HepG2 (cell line): Measurements from ENCODE around the gene NFX1. TPM values are rescaled to one million over a fixed set of nuclear protein-coding genes. Genes with fewer than 3 reads are reported as not detected.

ENCODE experiments used
- ETS1 ChIP-seq: sonication (generic); formaldehyde crosslinking; IDR thresholded peaks from 2 replicates; pipeline ENCODE4 v1.4.0; 2020; ENCODE audit warnings: missing genetic modification reagents
- RARA ChIP-seq: IDR thresholded peaks from 2 replicates; pipeline ENCODE4 v1.6.1; 2016; ENCODE audit warnings: missing genetic modification reagents, missing compliant biosample characterization
- RFX5 ChIP-seq: IDR thresholded peaks from 2 replicates; pipeline ENCODE4 v1.6.1; 2011; ENCODE audit warnings: low read depth, low read length, improper control_type of control experiment
- SALL2 ChIP-seq: sonication (generic); formaldehyde crosslinking; IDR thresholded peaks from 2 replicates; pipeline ENCODE4 v1.8.1; 2023; ENCODE audit warnings: mild to moderate bottlenecking, missing genetic modification reagents, inconsistent platforms
- SOX5 ChIP-seq: IDR thresholded peaks from 2 replicates; pipeline ENCODE4 v1.6.1; 2016; ENCODE audit warnings: borderline replicate concordance
- THAP11 ChIP-seq: IDR thresholded peaks from 2 replicates; pipeline ENCODE4 v1.6.1; 2016; ENCODE audit warnings: missing biosample characterization, missing genetic modification reagents
- U2AF2 ChIP-seq: fragments of 200-400 bp; formaldehyde crosslinking; IDR thresholded peaks from 2 replicates; pipeline ENCODE4 v1.6.1; 2017; ENCODE audit warnings: low read depth, mild to moderate bottlenecking, low read length
- ZC3H4 ChIP-seq: sonication (generic); formaldehyde crosslinking; IDR thresholded peaks from 2 replicates; pipeline ENCODE4 v1.4.0; 2020; ENCODE audit warnings: missing genetic modification reagents, borderline replicate concordance
- ZMYM3 ChIP-seq: sonication (generic); formaldehyde crosslinking; IDR thresholded peaks from 2 replicates; pipeline ENCODE4 v1.5.1; 2020; ENCODE audit warnings: mild to moderate bottlenecking, missing genetic modification reagents
- ZNF180 ChIP-seq: sonication (generic); formaldehyde crosslinking; IDR thresholded peaks from 2 replicates; pipeline ENCODE4 v1.4.0; 2020; ENCODE audit warnings: low read depth, missing genetic modification reagents, borderline replicate concordance
- ZNF224 ChIP-seq: sonication (generic); formaldehyde crosslinking; IDR thresholded peaks from 2 replicates; pipeline ENCODE4 v1.5.0; 2020; ENCODE audit warnings: mild to moderate bottlenecking, missing genetic modification reagents
- ZNF264 ChIP-seq: sonication (generic); formaldehyde crosslinking; IDR thresholded peaks from 2 replicates; pipeline ENCODE4 v1.4.0; 2020; ENCODE audit warnings: missing genetic modification reagents
- ZNF282 ChIP-seq: fragments of 450-650 bp; IDR thresholded peaks from 2 replicates; pipeline ENCODE4 v1.6.1; 2018; ENCODE audit not compliant: partially characterized antibody
- ZNF407 ChIP-seq: sonication (generic); formaldehyde crosslinking; IDR thresholded peaks from one replicate; pipeline ENCODE4 v1.5.1; 2020; ENCODE audit warnings: mild to moderate bottlenecking, missing genetic modification reagents; ENCODE audit errors: not compliant biosample characterization
- ZNF570 ChIP-seq: sonication (generic); formaldehyde crosslinking; IDR thresholded peaks from 2 replicates; pipeline ENCODE4 v1.4.0; 2020; ENCODE audit warnings: mild to moderate bottlenecking, missing genetic modification reagents, borderline replicate concordance
- polyA plus RNA-seq, 8 experiments: library from polyadenylated mRNA; depleted of rRNA in 3 of 8; stranded (reverse) in 7 of 8; unstranded in 1 of 8; fragments of >200 nt; fragmentation: Illumina TruSeq in 4 of 8; extraction: Trizol in 4 of 8; gene quantifications; 2 replicates each; pipeline versions ENCODE4 v1.2.1 to v1.2.3, GENCODE V29; 2011 to 2016; ENCODE audit warnings: low read depth in 4 of 8, missing spikeins in 1 of 8, mixed read lengths in 1 of 8; ENCODE audit not compliant: insufficient read depth in 1 of 8
- total RNA-seq, 5 experiments: library from RNA; depleted of rRNA; stranded (reverse); fragments of >200 nt; fragmentation: Illumina TruSeq; extraction: Trizol; gene quantifications; 2 replicates each; pipeline ENCODE4 v1.2.3, GENCODE V29; 2016; ENCODE audit warnings: low read depth in 1 of 5
- TF ChIP-seq, protein P1 (sequence below), 2 experiments: sonication (generic) in 1 of 2; formaldehyde crosslinking in 1 of 2; IDR thresholded peaks; 2 replicates each; pipeline versions ENCODE4 v1.5.1 to v1.6.1; 2011 to 2020; ENCODE audit warnings: borderline replicate concordance in 1 of 2, low read depth in 1 of 2, low read length in 1 of 2, mild to moderate bottlenecking in 1 of 2, missing genetic modification reagents in 1 of 2, moderate library complexity in 1 of 2
- TF ChIP-seq, protein P2 (sequence below): sonication (generic); formaldehyde crosslinking; IDR thresholded peaks from 2 replicates; pipeline ENCODE4 v1.8.1; 2023; ENCODE audit warnings: mild to moderate bottlenecking, missing genetic modification reagents, borderline replicate concordance
- TF ChIP-seq, protein P3 (sequence below): sonication (generic); formaldehyde crosslinking; IDR thresholded peaks from 2 replicates; pipeline ENCODE4 v1.8.1; 2023; ENCODE audit warnings: missing genetic modification reagents, mild to moderate bottlenecking, borderline replicate concordance

Gene NFX1
- total and polyA plus RNA-seq, 2 of the 13 experiments (the other 11 are each of a cell fraction or from before 2014, with no cell fraction given) = 23.9 to 27.5 TPM

DNA sequence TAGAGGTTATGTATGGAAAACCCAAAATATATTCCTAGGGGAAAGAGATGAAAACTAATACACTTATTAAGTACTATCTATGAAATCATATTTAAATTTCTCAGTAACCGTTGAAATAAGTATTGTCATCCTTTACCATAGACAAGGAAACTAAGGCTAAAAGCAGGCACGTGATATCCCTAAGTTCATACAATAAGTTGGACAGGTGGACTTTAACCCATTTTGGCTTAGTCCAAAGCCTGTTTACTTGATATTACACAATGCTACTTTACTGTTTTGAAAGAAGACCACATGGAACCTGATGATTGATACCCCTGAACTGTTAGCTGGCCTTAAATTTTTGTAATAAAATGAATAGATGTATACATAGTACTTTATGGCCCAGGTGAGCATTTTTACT lies 3.5 kb downstream of the NFX1 start (continued):
- no peak for TF ChIP-seq ZNF407
- no peak for TF ChIP-seq ZNF570 (CRISPR knock-in tag)
- peak; percentile 93 for TF ChIP-seq SOX5 (CRISPR knock-in tag)
- peak; percentile 58; the same call in 1 of the 2 replicates for TF ChIP-seq THAP11 (CRISPR knock-in tag)
- peak; percentile 48; the same call in 1 of the 2 replicates for TF ChIP-seq RARA (CRISPR knock-in tag)
- no peak for TF ChIP-seq ZNF282
- TF ChIP-seq SALL2 (CRISPR knock-in tag) = no peak
- no peak for TF ChIP-seq ZNF180 (CRISPR knock-in tag)
- no peak for TF ChIP-seq ETS1 (CRISPR knock-in tag)
- no peak for TF ChIP-seq ZC3H4 (CRISPR knock-in tag)
- TF ChIP-seq ZNF224 (CRISPR knock-in tag) = no peak
- TF ChIP-seq, protein P1, sequence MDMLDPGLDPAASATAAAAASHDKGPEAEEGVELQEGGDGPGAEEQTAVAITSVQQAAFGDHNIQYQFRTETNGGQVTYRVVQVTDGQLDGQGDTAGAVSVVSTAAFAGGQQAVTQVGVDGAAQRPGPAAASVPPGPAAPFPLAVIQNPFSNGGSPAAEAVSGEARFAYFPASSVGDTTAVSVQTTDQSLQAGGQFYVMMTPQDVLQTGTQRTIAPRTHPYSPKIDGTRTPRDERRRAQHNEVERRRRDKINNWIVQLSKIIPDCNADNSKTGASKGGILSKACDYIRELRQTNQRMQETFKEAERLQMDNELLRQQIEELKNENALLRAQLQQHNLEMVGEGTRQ (IDR thresholded peaks at IDR 0.05; ENCODE audit: low read depth, low read length) = peak; percentile 47; the same call in 1 of the 2 replicates
- TF ChIP-seq, protein P1 (CRISPR knock-in tag; IDR thresholded peaks at IDR 0.05; ENCODE audit: borderline replicate concordance) = peak; percentile 82; the same call in 1 of the 2 replicates
- TF ChIP-seq, protein P2, sequence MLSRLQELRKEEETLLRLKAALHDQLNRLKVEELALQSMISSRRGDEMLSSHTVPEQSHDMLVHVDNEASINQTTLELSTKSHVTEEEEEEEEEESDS (CRISPR knock-in tag) = no peak
- TF ChIP-seq ZNF264 (CRISPR knock-in tag) = no peak
- TF ChIP-seq, protein P3, sequence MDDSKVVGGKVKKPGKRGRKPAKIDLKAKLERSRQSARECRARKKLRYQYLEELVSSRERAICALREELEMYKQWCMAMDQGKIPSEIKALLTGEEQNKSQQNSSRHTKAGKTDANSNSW (CRISPR knock-in tag) = no peak
- TF ChIP-seq U2AF2 = no peak
- TF ChIP-seq ZMYM3 = no peak
- no peak for TF ChIP-seq RFX5
